T-helper 2 cell treated with Interferon-gamma antibody and Interleukin-4, amounts not matched to agents 5 μg/mL and 100 μg/mL, for 36 hours (primary cell): Measurements from ENCODE around the gene AURKAIP1.
A peak's percentile ranks its signal among the peaks of the same experiment; 100 is the strongest.

Experiments
- DNase-seq: peaks from one replicate; pipeline ENCODE4 v3.0.0; 2021; ENCODE audit warnings: low spot score
- H3K27ac Mint-ChIP-seq: one replicate; pipeline ENCODE4 v1.8.0; 2021; ENCODE audit warnings: mild to moderate bottlenecking, mixed read lengths
- H3K27me3 Mint-ChIP-seq: one replicate; pipeline ENCODE4 v1.8.0; 2021; ENCODE audit warnings: low read depth, mixed read lengths
- H3K36me3 Mint-ChIP-seq: one replicate; pipeline ENCODE4 v1.8.0; 2021; ENCODE audit warnings: low read depth, mixed read lengths
- H3K4me1 Mint-ChIP-seq: one replicate; pipeline ENCODE4 v1.8.0; 2021; ENCODE audit warnings: low read depth, mixed read lengths
- H3K4me3 Mint-ChIP-seq: one replicate; pipeline ENCODE4 v1.8.0; 2022; ENCODE audit warnings: mild to moderate bottlenecking, moderate library complexity, mixed read lengths
- H3K9me3 Mint-ChIP-seq: one replicate; pipeline ENCODE4 v1.8.0; 2021; ENCODE audit warnings: mixed read lengths

Gene AURKAIP1

DNA sequence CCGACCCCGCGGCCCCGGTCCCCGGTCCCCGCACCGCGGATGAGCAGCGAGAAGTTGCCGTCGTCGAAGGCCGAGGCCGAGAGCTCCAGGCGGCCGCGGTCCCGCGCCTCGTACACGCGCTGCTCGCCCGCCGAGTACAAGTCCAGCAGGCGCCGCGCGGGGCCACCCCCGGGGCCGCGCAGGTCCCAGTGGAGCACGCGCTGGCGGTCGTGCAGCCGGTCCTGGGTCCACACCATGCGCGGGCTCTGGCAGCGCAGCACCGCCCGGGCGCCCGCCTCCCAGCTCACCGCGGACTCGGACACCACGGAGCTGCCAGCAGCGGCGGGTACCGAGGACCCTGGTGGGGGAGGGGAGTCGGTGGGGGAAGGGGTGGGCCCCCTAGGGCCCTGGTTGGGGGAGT, 19.6 kb downstream of the AURKAIP1 start:
- H3K9me3 Mint-ChIP-seq: no peaks in the 10 kb centered on the region
- no peak for DNase-seq
- H3K36me3 Mint-ChIP-seq: no peaks in the 10 kb centered on the region
- H3K27me3 Mint-ChIP-seq: peaks cover 24% of the 10 kb centered on the region
- no peak overlapping the region for H3K27ac Mint-ChIP-seq
- peaks cover 9% of the 10 kb centered on the region for H3K4me1 Mint-ChIP-seq
- no peak overlapping the region for H3K4me3 Mint-ChIP-seq

DNA sequence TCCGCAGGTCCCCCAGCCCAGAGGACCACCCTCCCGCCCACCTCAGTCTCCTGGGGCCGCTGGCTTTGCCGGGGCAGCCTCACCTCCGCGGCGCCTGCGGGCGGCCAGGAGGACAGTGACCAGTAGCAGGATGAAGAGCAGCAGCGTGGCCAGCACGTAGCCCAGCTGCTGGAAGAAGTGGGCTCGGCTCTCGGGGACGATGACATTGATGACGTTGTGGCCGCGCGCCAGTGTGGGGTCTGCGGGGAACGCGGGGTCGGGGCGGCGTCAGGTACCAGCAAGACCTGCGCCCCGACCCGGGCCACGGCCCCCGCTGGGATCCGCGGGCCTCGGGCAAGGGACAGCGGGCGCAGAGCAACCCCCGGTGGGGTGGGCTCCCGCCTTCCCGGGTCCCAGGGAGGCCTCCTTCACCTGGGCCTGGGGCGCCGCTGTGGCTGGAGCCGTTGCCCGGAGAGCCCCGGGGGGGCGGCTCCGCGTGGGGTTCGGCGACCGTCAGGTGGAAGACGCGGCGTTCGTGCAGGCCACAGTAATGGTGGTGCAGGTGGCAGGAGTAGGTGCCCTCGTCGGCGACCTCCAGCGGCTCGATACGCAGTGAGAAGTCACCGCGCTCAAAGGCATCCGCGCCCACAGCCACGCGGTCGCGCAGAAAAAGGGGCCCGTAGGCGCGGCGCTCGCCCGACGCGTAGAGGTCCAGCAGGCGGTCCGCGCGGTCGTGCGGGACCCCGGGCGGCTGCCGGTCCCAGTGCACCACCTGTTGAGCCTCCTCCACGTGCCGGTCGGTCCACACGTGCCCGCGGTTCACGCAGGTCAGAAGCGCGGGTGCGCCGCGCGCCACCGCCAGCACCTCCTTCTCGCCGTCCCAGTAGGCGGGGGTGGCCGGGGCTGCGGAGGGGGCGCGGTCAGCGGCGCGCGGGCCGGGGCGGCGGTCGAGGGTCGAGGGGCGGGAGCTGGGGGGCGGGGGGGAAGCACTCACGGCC, 20.4 kb downstream of the AURKAIP1 start:
- Mint-ChIP-seq H3K27me3 (peaks cover 24% of the 10 kb centered on the region), H3K4me1 (peaks cover 9% of the 10 kb centered on the region), H3K4me3 (no peak overlapping the region), H3K27ac (no peak overlapping the region), H3K36me3 (no peaks in the 10 kb centered on the region), H3K9me3 (no peaks in the 10 kb centered on the region)
- no peak for DNase-seq

GRCh38 chr1:1353389-1354151, 21.4 kb downstream of the AURKAIP1 start:
- no peak overlapping the region for H3K4me3 Mint-ChIP-seq
- DNase-seq: no peak
- H3K36me3 Mint-ChIP-seq: no peaks in the 10 kb centered on the region
- H3K27ac Mint-ChIP-seq: no peak overlapping the region
- peaks cover 3% of the 10 kb centered on the region for H3K4me1 Mint-ChIP-seq
- no peaks in the 10 kb centered on the region for H3K9me3 Mint-ChIP-seq
- H3K27me3 Mint-ChIP-seq: peaks cover 21% of the 10 kb centered on the region

- peaks cover 21% of the 10 kb centered on the region for H3K27me3 Mint-ChIP-seq
- no peak for DNase-seq
- no peak overlapping the region for H3K27ac Mint-ChIP-seq
- H3K4me3 Mint-ChIP-seq: no peak overlapping the region
- H3K36me3 Mint-ChIP-seq: no peaks in the 10 kb centered on the region
- H3K9me3 Mint-ChIP-seq: no peaks in the 10 kb centered on the region
- H3K4me1 Mint-ChIP-seq: peaks cover 3% of the 10 kb centered on the region
Measured at GRCh38 chr1:1352786-1353388, 22.1 kb downstream of the AURKAIP1 start.

GRCh38 chr1:1351511-1352427, 23.2 kb downstream of the AURKAIP1 start:
- no peak for DNase-seq
- Mint-ChIP-seq H3K9me3 (no peaks in the 10 kb centered on the region), H3K27me3 (peaks cover 18% of the 10 kb centered on the region), H3K36me3 (no peaks in the 10 kb centered on the region), H3K4me3 (peak overlapping the region; percentile 68), H3K4me1 (peaks cover 5% of the 10 kb centered on the region), H3K27ac (peak overlapping the region; percentile 52)

- Mint-ChIP-seq H3K36me3 (no peaks in the 10 kb centered on the region), H3K4me1 (peaks cover 5% of the 10 kb centered on the region), H3K27ac (peak within 1 kb of the TSS; percentile 49), H3K9me3 (no peaks in the 10 kb centered on the region), H3K4me3 (peak within 1 kb of the TSS; percentile 72), H3K27me3 (peaks cover 18% of the 10 kb centered on the region)
- peak; percentile 71 for DNase-seq
Measured at GRCh38 chr1:1349256-1350012, 25.6 kb downstream of the AURKAIP1 start, which contains the start of gene DVL1. TSS of gene DVL1 (minus strand) at chr1:1349418. CDS start at chr1:1349065, 353 bp downstream.

- Mint-ChIP-seq H3K27me3 (peaks cover 15% of the 10 kb centered on the region), H3K9me3 (no peaks in the 10 kb centered on the region), H3K27ac (peak overlapping the region; percentile 49), H3K4me3 (peak overlapping the region; percentile 72), H3K36me3 (no peaks in the 10 kb centered on the region), H3K4me1 (peaks cover 5% of the 10 kb centered on the region)
- DNase-seq: no peak
Measured at GRCh38 chr1:1348420-1349255, 26.4 kb downstream of the AURKAIP1 start.

DNA sequence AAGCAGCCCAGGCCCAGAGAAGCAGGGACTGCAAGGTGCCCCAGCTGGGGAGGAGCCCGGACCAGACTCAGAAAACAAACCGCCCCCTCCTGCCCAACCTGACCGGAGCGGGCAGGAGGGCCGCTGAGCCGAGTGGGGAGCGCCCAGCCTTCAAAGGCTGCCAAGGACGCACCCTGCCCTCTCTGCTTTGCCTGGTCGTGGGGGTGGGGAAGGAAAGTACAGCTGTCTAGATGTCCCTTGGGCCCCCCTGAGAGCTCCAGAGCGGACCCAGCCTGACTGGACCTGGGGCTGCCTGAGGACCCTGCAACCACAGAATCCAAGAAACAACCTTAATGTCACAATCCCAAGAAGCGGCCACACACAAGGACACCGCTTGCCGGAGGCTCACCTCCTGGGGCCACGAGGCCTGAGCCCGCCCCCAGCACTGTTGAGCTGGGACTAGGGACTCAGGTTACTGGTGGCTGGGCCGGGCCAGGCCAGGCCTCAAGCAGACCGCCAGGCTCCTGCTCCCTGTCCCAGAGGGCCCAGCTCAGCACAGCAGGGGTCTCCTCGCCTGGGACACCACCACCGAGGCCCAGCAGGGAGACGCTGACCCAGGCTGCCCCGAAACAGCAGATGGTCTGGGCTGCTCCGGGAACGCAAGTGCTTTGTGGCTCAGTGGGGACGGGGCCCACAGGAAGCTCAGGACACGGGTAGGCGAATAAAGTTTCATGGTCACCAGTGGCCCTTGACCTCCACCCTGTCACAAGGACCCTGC, 27.2 kb downstream of the AURKAIP1 start:
- no peaks in the 10 kb centered on the region for H3K9me3 Mint-ChIP-seq
- H3K4me3 Mint-ChIP-seq: peak overlapping the region; percentile 72
- no peaks in the 10 kb centered on the region for H3K36me3 Mint-ChIP-seq
- H3K27me3 Mint-ChIP-seq: peaks cover 8% of the 10 kb centered on the region
- peaks cover 5% of the 10 kb centered on the region for H3K4me1 Mint-ChIP-seq
- DNase-seq: no peak
- H3K27ac Mint-ChIP-seq: peak overlapping the region; percentile 47

GRCh38 chr1:1347026-1347595, 27.9 kb downstream of the AURKAIP1 start:
- Mint-ChIP-seq H3K36me3 (no peaks in the 10 kb centered on the region), H3K9me3 (no peaks in the 10 kb centered on the region), H3K27ac (peak overlapping the region; percentile 68), H3K4me3 (peak overlapping the region; percentile 72), H3K27me3 (peaks cover under 1% of the 10 kb centered on the region), H3K4me1 (peaks cover 2% of the 10 kb centered on the region)
- no peak for DNase-seq

GRCh38 chr1:1346501-1346890, 28.5 kb downstream of the AURKAIP1 start:
- DNase-seq: no peak
- Mint-ChIP-seq H3K36me3 (peaks cover under 1% of the 10 kb centered on the region), H3K27me3 (no peaks in the 10 kb centered on the region), H3K4me1 (peaks cover 2% of the 10 kb centered on the region), H3K9me3 (no peaks in the 10 kb centered on the region), H3K4me3 (no peak overlapping the region), H3K27ac (no peak overlapping the region)

- Mint-ChIP-seq H3K4me1 (peaks cover 4% of the 10 kb centered on the region), H3K36me3 (peaks cover 6% of the 10 kb centered on the region), H3K27me3 (no peaks in the 10 kb centered on the region), H3K9me3 (no peaks in the 10 kb centered on the region), H3K27ac (no peak overlapping the region), H3K4me3 (no peak overlapping the region)
- no peak for DNase-seq
Measured at GRCh38 chr1:1345860-1346500, 29.0 kb downstream of the AURKAIP1 start.
